GM12878 (cell line): ENCODE measurements around the gene CACNG5. TPM values are rescaled to one million over a fixed set of nuclear protein-coding genes. Genes with fewer than 3 reads are reported as not detected.

ENCODE experiments used
- ATAC-seq: fragments of 200-7000 bp; cut with Tn5 transposase; 3 replicates; pipeline ENCODE4 v1.9.1; 2020; ENCODE audit warnings: mild to moderate bottlenecking, moderate library complexity
- BruUV-seq: library from RNA; stranded (reverse); fragments of 400-500 nt; replicated peaks from 2 replicates; lab custom pipeline; 2021; lab: Mats Ljungman, UMichigan
- CTCF ChIA-PET: fragments of 300-600 bp; sonication (Branson Sonifier 250); formaldehyde crosslinking; extraction: SDS; loops from one replicate; lab custom pipeline; 2021; ENCODE audit warnings: inconsistent platforms; lab: Yijun Ruan, JAX
- POLR2A ChIA-PET: fragments of 350-600 bp; formaldehyde crosslinking; extraction: SDS; loops from one replicate; lab custom pipeline; 2021; ENCODE audit warnings: inconsistent platforms; lab: Charles Lee
- RAD21 ChIA-PET: fragments of 300-600 bp; sonication (Branson Sonifier 250); formaldehyde crosslinking; loops from one replicate; lab custom pipeline; 2023; ENCODE audit warnings: antibody characterized with exemption; ENCODE audit not compliant: unreplicated experiment; lab: Charles Lee
- SMC1A ChIA-PET: fragments of 300-600 bp; sonication (Branson Sonifier 250); formaldehyde crosslinking; loops from one replicate; lab custom pipeline; 2023; ENCODE audit not compliant: unreplicated experiment, uncharacterized antibody; lab: Charles Lee
- DNase-seq: peaks from one replicate; pipeline ENCODE4 v3.0.0-alpha.2; 2011; ENCODE audit warnings: low read depth, low spot score
- FAIRE-seq: peaks from 3 replicates; lab custom pipeline; 2011; peaks lifted over from hg19 to GRCh38; lab: Jason Lieb, UNC
- H2AFZ ChIP-seq: 2 replicates; pipeline ENCODE4 v1.6.0; 2011; ENCODE audit warnings: low read depth, low read length, control low read depth; ENCODE audit not compliant: control insufficient read depth
- H3K27ac ChIP-seq: 2 replicates; pipeline ENCODE4 v1.5.1; 2011; ENCODE audit warnings: control low read depth; ENCODE audit not compliant: control insufficient read depth, insufficient read depth
- H3K27me3 ChIP-seq, 2 experiments: replicated peaks in 1 of 2; 2 replicates each; pipeline versions ENCODE4 v1.6.0 to v1.6.1; 2011; ENCODE audit warnings: low read length in 1 of 2; ENCODE audit not compliant: control insufficient read depth in 2 of 2, insufficient read depth in 2 of 2
- H3K36me3 ChIP-seq, 2 experiments: 2 replicates each; pipeline ENCODE4 v1.5.1; 2011; ENCODE audit warnings: low read length in 1 of 2; ENCODE audit not compliant: control insufficient read depth in 2 of 2, insufficient read depth in 2 of 2
- H3K4me1 ChIP-seq: 2 replicates; pipeline ENCODE4 v1.6.1; 2011; ENCODE audit warnings: mild to moderate bottlenecking, low read length, moderate library complexity, mixed read lengths; ENCODE audit not compliant: control insufficient read depth, insufficient read depth
- H3K4me2 ChIP-seq: 2 replicates; pipeline ENCODE4 v1.6.0; 2011; ENCODE audit warnings: control low read depth; ENCODE audit not compliant: control insufficient read depth, insufficient read depth
- H3K4me3 ChIP-seq: fragments of 200-600 bp; sonication (generic); 2 replicates; pipeline ENCODE4 v1.5.1; 2016
- H3K79me2 ChIP-seq: 2 replicates; pipeline ENCODE4 v1.6.0; 2011; ENCODE audit warnings: low read length; ENCODE audit not compliant: control insufficient read depth, insufficient read depth
- H3K9ac ChIP-seq: 2 replicates; pipeline ENCODE4 v1.8.0; 2011; ENCODE audit warnings: low read length, control low read depth, mixed read lengths; ENCODE audit not compliant: control insufficient read depth, insufficient read depth
- H3K9me3 ChIP-seq: replicated peaks from 3 replicates; pipeline ENCODE4 v1.5.1; 2011; ENCODE audit warnings: mild to moderate bottlenecking, low read length; ENCODE audit not compliant: control insufficient read depth, insufficient read depth
- H4K20me1 ChIP-seq: 2 replicates; pipeline ENCODE4 v1.6.0; 2011; ENCODE audit not compliant: control insufficient read depth, insufficient read depth
- BRCA1 ChIP-seq: IDR thresholded peaks from 2 replicates; pipeline ENCODE4 v1.6.1; 2011; ENCODE audit warnings: low read depth, low read length, improper control_type of control experiment
- EED ChIP-seq: sonication (generic); IDR thresholded peaks from 2 replicates; pipeline ENCODE4 v1.6.1; 2016; ENCODE audit warnings: antibody characterized with exemption, low read depth
- GABPA ChIP-seq: IDR thresholded peaks from 2 replicates; pipeline ENCODE4 v1.6.1; 2014; ENCODE audit warnings: antibody characterized with exemption, low read depth, mild to moderate bottlenecking, inconsistent platforms
- PAX5 ChIP-seq: IDR thresholded peaks from 2 replicates; pipeline ENCODE4 v1.6.1; 2011; ENCODE audit warnings: low read depth, low read length, borderline replicate concordance
- SREBF1 ChIP-seq: IDR thresholded peaks from 2 replicates; pipeline ENCODE4 v1.6.1; 2012; ENCODE audit warnings: mild to moderate bottlenecking, low read length
- TCF3 ChIP-seq: IDR thresholded peaks from 2 replicates; pipeline ENCODE4 v1.6.1; 2012; ENCODE audit warnings: low read depth, mild to moderate bottlenecking, low read length, borderline replicate concordance; ENCODE audit not compliant: insufficient read depth
- WGBS: methylation state at CpG from one replicate; pipeline ENCODE4 v1.1.6; 2016; ENCODE audit warnings: low lambda C conversion rate; ENCODE audit not compliant: insufficient replicate concordance, insufficient coverage; ENCODE audit errors: missing lambda C conversion rate; 5-methylcytosine and 5-hydroxymethylcytosine counted together
- in situ Hi-C: fragments of 300-500 bp; cut with MboI; formaldehyde crosslinking; loops from 9 replicates; pipeline ENCODE4 v1.14.3; 2018; ENCODE audit warnings: mixed read lengths
- intact Hi-C: fragments of 100-400 bp; cut with micrococcal nuclease; formaldehyde crosslinking; loops from one replicate; pipeline ENCODE4 v1.14.2; 2022; ENCODE audit not compliant: unreplicated experiment
- polyA plus RNA-seq, 11 experiments: library from polyadenylated mRNA; depleted of rRNA in 4 of 11; unstranded in 6 of 11; stranded (reverse) in 5 of 11; fragments of >200 nt; fragmentation: Nextera tagmentation in 4 of 11; fragmentation: Illumina TruSeq in 1 of 11; extraction: Ambion mirVana in 4 of 11; extraction: Trizol in 1 of 11; gene quantifications; 1 replicate in 1 of 11; 2 replicates in 10 of 11; pipeline versions ENCODE4 v1.2.1 to v1.2.3, GENCODE V29; 2011 to 2016; ENCODE audit warnings: inconsistent platforms in 2 of 11, missing spikeins in 2 of 11, low read depth in 1 of 11
- total RNA-seq, 4 experiments: library from RNA; depleted of rRNA in 3 of 4; stranded (reverse); fragments of >200 nt in 3 of 4; fragmentation: Illumina TruSeq in 1 of 4; extraction: Trizol in 1 of 4; gene quantifications; 2 replicates each; pipeline versions ENCODE4 v1.2.1 to v1.2.3, GENCODE V29; 2013 to 2021
- TF ChIP-seq, protein P1 (sequence below): IDR thresholded peaks from 2 replicates; pipeline ENCODE4 v1.6.1; 2012; ENCODE audit warnings: low read depth, low read length, improper control_type of control experiment
- TF ChIP-seq, protein P2 (sequence below): fragments of 450-650 bp; conservative IDR thresholded peaks from 2 replicates; pipeline ENCODE4 v1.6.1; 2017; ENCODE audit warnings: mild to moderate bottlenecking, moderate library complexity
- TF ChIP-seq, protein P3 (sequence below): fragments of 450-650 bp; IDR thresholded peaks from 2 replicates; pipeline ENCODE4 v1.6.1; 2017; ENCODE audit warnings: mild to moderate bottlenecking, low read depth, inconsistent platforms; ENCODE audit not compliant: poor library complexity, severe bottlenecking
- TF ChIP-seq, protein P4 (sequence below): fragments of 450-650 bp; IDR thresholded peaks from 2 replicates; pipeline ENCODE4 v1.6.1; 2017; ENCODE audit warnings: low read depth, mild to moderate bottlenecking, moderate library complexity
- TF ChIP-seq, protein P5 (sequence below): IDR thresholded peaks from 2 replicates; pipeline ENCODE4 v1.6.1; 2012; ENCODE audit warnings: low read depth, low read length, improper control_type of control experiment
- TF ChIP-seq, protein P6 (sequence below): fragments of 450-650 bp; IDR thresholded peaks from 2 replicates; pipeline ENCODE4 v1.6.1; 2018; ENCODE audit warnings: mild to moderate bottlenecking, low read depth, moderate library complexity; ENCODE audit not compliant: partially characterized antibody

The CACNG5 gene
- total and polyA plus RNA-seq, 10 of the 15 experiments (the other 5 are each of a cell fraction or from before 2014, with no cell fraction given) = not detected

DNA sequence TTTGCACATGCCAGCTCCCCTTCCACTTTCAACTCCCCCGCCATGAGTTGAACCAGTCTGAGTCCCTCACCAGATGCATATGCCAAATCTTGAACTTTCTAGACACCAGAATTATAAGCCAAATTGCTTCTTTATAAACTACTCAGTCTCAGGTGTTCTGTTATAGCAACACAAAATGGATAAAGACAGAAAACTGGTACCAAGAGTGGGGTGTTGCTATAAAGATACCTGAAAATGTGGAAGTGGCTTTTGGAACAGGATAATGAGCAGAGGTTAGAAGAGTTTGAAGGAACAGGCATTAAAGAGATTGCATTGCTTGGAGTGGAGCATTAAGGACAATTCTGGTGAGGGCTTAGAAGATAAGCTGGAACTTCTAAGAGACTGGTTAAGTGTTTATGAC is 17.2 kb upstream of the CACNG5 start:
- ChIA-PET POLR2A (no interaction called here), RAD21 (no interaction called here), SMC1A (no interaction called here), CTCF (no interaction called here)
- no peaks in the 10 kb centered on the region for H3K27me3 ChIP-seq
- no TSS peak for BruUV-seq
- H3K27ac ChIP-seq = no peak overlapping the region
- H3K9me3 ChIP-seq = no peaks in the 10 kb centered on the region; the same call in 2 of the 3 replicates
- no peak overlapping the region for H3K4me3 ChIP-seq
- H3K9ac ChIP-seq = no peak overlapping the region
- ATAC-seq (no peak), DNase-seq (no peak), FAIRE-seq (no peak)
- intact Hi-C loops (no loop called here), in situ Hi-C loops (no loop called here)
- no peaks in the 10 kb centered on the region for H4K20me1 ChIP-seq
- no peak overlapping the region for H3K4me2 ChIP-seq
- H3K4me1 ChIP-seq = no peaks in the 10 kb centered on the region
- 0% methylated on average over 1 of the region's 1 CpG for WGBS
- no peak overlapping the region for H2AFZ ChIP-seq
- no peaks in the 10 kb centered on the region for H3K36me3 ChIP-seq
- no peaks in the 10 kb centered on the region for H3K79me2 ChIP-seq
- TF ChIP-seq, protein P1, sequence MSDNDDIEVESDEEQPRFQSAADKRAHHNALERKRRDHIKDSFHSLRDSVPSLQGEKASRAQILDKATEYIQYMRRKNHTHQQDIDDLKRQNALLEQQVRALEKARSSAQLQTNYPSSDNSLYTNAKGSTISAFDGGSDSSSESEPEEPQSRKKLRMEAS = no peak
- TF ChIP-seq EED (no peak), SREBF1 (no peak), GABPA (no peak), BRCA1 (no peak), PAX5 (no peak), TCF3 (no peak)
- TF ChIP-seq, protein P2, sequence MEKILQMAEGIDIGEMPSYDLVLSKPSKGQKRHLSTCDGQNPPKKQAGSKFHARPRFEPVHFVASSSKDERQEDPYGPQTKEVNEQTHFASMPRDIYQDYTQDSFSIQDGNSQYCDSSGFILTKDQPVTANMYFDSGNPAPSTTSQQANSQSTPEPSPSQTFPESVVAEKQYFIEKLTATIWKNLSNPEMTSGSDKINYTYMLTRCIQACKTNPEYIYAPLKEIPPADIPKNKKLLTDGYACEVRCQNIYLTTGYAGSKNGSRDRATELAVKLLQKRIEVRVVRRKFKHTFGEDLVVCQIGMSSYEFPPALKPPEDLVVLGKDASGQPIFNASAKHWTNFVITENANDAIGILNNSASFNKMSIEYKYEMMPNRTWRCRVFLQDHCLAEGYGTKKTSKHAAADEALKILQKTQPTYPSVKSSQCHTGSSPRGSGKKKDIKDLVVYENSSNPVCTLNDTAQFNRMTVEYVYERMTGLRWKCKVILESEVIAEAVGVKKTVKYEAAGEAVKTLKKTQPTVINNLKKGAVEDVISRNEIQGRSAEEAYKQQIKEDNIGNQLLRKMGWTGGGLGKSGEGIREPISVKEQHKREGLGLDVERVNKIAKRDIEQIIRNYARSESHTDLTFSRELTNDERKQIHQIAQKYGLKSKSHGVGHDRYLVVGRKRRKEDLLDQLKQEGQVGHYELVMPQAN = no peak
- TF ChIP-seq, protein P3, sequence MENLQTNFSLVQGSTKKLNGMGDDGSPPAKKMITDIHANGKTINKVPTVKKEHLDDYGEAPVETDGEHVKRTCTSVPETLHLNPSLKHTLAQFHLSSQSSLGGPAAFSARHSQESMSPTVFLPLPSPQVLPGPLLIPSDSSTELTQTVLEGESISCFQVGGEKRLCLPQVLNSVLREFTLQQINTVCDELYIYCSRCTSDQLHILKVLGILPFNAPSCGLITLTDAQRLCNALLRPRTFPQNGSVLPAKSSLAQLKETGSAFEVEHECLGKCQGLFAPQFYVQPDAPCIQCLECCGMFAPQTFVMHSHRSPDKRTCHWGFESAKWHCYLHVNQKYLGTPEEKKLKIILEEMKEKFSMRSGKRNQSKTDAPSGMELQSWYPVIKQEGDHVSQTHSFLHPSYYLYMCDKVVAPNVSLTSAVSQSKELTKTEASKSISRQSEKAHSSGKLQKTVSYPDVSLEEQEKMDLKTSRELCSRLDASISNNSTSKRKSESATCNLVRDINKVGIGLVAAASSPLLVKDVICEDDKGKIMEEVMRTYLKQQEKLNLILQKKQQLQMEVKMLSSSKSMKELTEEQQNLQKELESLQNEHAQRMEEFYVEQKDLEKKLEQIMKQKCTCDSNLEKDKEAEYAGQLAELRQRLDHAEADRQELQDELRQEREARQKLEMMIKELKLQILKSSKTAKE = no peak
- TF ChIP-seq, protein P4, sequence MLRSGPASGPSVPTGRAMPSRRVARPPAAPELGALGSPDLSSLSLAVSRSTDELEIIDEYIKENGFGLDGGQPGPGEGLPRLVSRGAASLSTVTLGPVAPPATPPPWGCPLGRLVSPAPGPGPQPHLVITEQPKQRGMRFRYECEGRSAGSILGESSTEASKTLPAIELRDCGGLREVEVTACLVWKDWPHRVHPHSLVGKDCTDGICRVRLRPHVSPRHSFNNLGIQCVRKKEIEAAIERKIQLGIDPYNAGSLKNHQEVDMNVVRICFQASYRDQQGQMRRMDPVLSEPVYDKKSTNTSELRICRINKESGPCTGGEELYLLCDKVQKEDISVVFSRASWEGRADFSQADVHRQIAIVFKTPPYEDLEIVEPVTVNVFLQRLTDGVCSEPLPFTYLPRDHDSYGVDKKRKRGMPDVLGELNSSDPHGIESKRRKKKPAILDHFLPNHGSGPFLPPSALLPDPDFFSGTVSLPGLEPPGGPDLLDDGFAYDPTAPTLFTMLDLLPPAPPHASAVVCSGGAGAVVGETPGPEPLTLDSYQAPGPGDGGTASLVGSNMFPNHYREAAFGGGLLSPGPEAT = no peak
- TF ChIP-seq, protein P5, sequence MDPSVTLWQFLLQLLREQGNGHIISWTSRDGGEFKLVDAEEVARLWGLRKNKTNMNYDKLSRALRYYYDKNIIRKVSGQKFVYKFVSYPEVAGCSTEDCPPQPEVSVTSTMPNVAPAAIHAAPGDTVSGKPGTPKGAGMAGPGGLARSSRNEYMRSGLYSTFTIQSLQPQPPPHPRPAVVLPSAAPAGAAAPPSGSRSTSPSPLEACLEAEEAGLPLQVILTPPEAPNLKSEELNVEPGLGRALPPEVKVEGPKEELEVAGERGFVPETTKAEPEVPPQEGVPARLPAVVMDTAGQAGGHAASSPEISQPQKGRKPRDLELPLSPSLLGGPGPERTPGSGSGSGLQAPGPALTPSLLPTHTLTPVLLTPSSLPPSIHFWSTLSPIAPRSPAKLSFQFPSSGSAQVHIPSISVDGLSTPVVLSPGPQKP = no peak
- TF ChIP-seq, protein P6, sequence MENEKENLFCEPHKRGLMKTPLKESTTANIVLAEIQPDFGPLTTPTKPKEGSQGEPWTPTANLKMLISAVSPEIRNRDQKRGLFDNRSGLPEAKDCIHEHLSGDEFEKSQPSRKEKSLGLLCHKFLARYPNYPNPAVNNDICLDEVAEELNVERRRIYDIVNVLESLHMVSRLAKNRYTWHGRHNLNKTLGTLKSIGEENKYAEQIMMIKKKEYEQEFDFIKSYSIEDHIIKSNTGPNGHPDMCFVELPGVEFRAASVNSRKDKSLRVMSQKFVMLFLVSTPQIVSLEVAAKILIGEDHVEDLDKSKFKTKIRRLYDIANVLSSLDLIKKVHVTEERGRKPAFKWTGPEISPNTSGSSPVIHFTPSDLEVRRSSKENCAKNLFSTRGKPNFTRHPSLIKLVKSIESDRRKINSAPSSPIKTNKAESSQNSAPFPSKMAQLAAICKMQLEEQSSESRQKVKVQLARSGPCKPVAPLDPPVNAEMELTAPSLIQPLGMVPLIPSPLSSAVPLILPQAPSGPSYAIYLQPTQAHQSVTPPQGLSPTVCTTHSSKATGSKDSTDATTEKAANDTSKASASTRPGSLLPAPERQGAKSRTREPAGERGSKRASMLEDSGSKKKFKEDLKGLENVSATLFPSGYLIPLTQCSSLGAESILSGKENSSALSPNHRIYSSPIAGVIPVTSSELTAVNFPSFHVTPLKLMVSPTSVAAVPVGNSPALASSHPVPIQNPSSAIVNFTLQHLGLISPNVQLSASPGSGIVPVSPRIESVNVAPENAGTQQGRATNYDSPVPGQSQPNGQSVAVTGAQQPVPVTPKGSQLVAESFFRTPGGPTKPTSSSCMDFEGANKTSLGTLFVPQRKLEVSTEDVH = no peak
